ENCODE results near the gene FAAP20.

FAAP20 gene

DNA sequence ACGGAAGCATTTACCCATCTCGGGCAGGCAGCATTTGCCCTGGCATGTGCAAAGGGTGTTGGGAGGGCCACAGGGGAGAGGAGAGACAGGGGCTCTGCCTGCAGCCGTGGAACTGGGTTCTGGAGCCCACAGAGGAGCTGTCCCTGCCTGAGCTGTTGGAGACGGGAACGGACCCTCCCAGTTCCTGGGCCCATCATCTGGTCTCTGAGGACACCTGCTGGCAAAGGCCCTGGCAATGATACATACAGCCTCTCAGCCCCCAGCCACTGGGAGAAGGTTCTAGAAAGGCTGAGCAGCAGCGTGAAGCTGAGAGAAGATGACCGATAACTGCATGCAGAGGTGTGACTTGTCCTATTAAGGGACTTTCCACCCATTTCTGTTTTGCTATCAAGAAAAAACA is 31.4 kb downstream of the FAAP20 start:
- Histone ChIP-seq H3K36me3 (ENCODE audit: control insufficient read depth, insufficient read depth, low read length) (no peaks in the 10 kb centered on the region), H3K4me1 (ENCODE audit: control insufficient read depth, insufficient read depth, low read length, poor library complexity, severe bottlenecking) (no peaks in the 10 kb centered on the region), H3K9me3 (ENCODE audit: control insufficient read depth, low read length) (peaks cover 5% of the 10 kb centered on the region), H3K4me3 (ENCODE audit: extremely low read depth, insufficient read depth, low read length, poor library complexity, severe bottlenecking) (no peak overlapping the region), H3K27ac (ENCODE audit: low read depth, low read length, severe bottlenecking) (no peak overlapping the region)
- 93 to 95% methylated on average over 7 of the region's 7 CpGs for WGBS, 2 experiments (ENCODE audit: insufficient coverage in 2 of 2)

DNA sequence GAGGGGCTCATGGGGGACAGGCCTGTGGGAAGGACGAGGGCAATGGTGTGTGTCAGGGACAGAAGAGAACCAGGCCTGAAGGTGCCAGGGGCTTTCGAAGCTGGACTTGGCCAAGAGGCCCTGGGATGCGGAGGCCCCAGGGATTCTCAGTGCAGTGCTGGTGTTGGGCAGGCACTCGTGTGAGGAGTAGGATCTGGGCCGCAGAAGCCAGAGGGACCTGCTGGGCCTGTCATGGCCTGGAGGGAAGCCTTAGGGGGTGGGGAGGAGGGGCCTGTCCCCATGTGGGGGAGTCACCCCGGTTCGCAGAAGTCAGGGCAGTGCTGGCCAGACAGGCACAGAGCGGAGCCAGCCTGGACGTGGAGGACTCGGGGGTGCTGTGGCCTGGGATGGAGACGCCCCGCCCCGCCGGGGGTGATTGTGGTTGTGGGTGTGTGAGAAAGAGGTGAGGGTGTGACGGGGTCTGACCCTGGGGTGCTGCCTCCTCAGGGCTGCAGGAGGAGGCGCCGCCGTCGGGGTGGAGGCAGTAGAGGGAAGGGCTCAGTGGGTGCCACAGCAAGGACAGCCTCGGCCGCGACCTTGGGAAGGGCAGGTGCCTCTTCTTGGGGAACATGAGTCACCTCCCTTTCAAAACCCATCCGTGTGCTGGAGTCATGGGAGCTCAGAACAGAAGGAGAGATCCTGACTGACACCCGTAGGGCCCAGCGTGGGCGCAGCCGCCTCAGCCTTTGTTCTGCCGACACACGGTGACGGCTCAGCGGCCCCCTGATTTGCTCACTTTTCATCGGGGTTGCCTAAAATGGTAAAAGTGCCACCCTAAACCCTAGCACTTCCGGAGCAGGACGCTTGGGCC is 33.9 kb downstream of the FAAP20 start:
- Histone ChIP-seq H3K36me3 (ENCODE audit: control insufficient read depth, insufficient read depth, low read length) (no peaks in the 10 kb centered on the region), H3K4me1 (ENCODE audit: control insufficient read depth, insufficient read depth, low read length, poor library complexity, severe bottlenecking) (no peaks in the 10 kb centered on the region), H3K9me3 (ENCODE audit: control insufficient read depth, low read length) (peaks cover 5% of the 10 kb centered on the region), H3K27ac (ENCODE audit: low read depth, low read length, severe bottlenecking) (no peak overlapping the region), H3K4me3 (ENCODE audit: extremely low read depth, insufficient read depth, low read length, poor library complexity, severe bottlenecking) (no peak overlapping the region)
- WGBS, 2 experiments (ENCODE audit: insufficient coverage in 2 of 2): 91 to 94% methylated on average over 27 to 33 of the region's 34 CpGs

- H3K9me3 ChIP-seq (ENCODE audit: control insufficient read depth, low read length): peaks cover 2% of the 10 kb centered on the region
- no peaks in the 10 kb centered on the region for H3K36me3 ChIP-seq (ENCODE audit: control insufficient read depth, insufficient read depth, low read length)
- H3K4me1 ChIP-seq (ENCODE audit: control insufficient read depth, insufficient read depth, low read length, poor library complexity, severe bottlenecking): no peaks in the 10 kb centered on the region
- no peak overlapping the region for H3K4me3 ChIP-seq (ENCODE audit: extremely low read depth, insufficient read depth, low read length, poor library complexity, severe bottlenecking)
- H3K27ac ChIP-seq (ENCODE audit: low read depth, low read length, severe bottlenecking): no peak overlapping the region
- WGBS, 2 experiments (ENCODE audit: insufficient coverage in 2 of 2): 97 to 98% methylated on average over 13 to 18 of the region's 18 CpGs
Measured at GRCh38 chr1:2159124-2159523, 35.4 kb downstream of the FAAP20 start.

GRCh38 chr1:2158272-2158671 is 36.3 kb downstream of the FAAP20 start:
- WGBS, 2 experiments (ENCODE audit: insufficient coverage in 2 of 2): 95 to 96% methylated on average over 13 to 14 of the region's 16 CpGs
- Histone ChIP-seq H3K4me3 (ENCODE audit: extremely low read depth, insufficient read depth, low read length, poor library complexity, severe bottlenecking) (no peak overlapping the region), H3K4me1 (ENCODE audit: control insufficient read depth, insufficient read depth, low read length, poor library complexity, severe bottlenecking) (no peaks in the 10 kb centered on the region), H3K27ac (ENCODE audit: low read depth, low read length, severe bottlenecking) (no peak overlapping the region), H3K9me3 (ENCODE audit: control insufficient read depth, low read length) (no peaks in the 10 kb centered on the region), H3K36me3 (ENCODE audit: control insufficient read depth, insufficient read depth, low read length) (no peaks in the 10 kb centered on the region)

DNA sequence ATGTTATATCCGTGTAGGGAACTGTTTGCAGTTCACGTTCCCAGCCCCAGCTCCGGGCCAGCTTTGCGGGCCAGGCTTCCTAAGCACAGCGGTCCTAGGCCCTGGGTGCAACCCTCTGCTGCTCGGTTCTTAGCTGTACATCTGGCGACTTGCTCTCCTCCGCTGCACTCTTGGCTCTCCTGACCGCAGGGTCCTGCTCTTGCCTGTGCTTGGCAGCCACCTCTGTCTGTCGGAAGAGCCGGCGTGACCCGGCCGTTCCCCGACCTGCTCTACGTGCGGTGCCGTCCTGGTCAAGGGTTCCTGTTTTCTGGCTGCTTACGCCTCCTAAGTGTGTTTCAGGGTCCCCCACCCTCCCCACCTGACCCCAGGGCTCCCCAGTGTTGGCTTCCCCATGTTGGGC is 36.7 kb downstream of the FAAP20 start:
- WGBS, 2 experiments (ENCODE audit: insufficient coverage in 2 of 2): 95% methylated on average over 12 to 19 of the region's 19 CpGs
- no peaks in the 10 kb centered on the region for H3K4me1 ChIP-seq (ENCODE audit: control insufficient read depth, insufficient read depth, low read length, poor library complexity, severe bottlenecking)
- H3K36me3 ChIP-seq (ENCODE audit: control insufficient read depth, insufficient read depth, low read length): no peaks in the 10 kb centered on the region
- no peak overlapping the region for H3K4me3 ChIP-seq (ENCODE audit: extremely low read depth, insufficient read depth, low read length, poor library complexity, severe bottlenecking)
- no peak overlapping the region for H3K27ac ChIP-seq (ENCODE audit: low read depth, low read length, severe bottlenecking)
- H3K9me3 ChIP-seq (ENCODE audit: control insufficient read depth, low read length): no peaks in the 10 kb centered on the region

GRCh38 chr1:2156866-2157265 is 37.7 kb downstream of the FAAP20 start:
- no peaks in the 10 kb centered on the region for H3K9me3 ChIP-seq (ENCODE audit: control insufficient read depth, low read length)
- WGBS, 2 experiments (ENCODE audit: insufficient coverage in 2 of 2): 93% methylated on average over 6 to 9 of the region's 9 CpGs
- H3K27ac ChIP-seq (ENCODE audit: low read depth, low read length, severe bottlenecking): no peak overlapping the region
- no peaks in the 10 kb centered on the region for H3K36me3 ChIP-seq (ENCODE audit: control insufficient read depth, insufficient read depth, low read length)
- no peaks in the 10 kb centered on the region for H3K4me1 ChIP-seq (ENCODE audit: control insufficient read depth, insufficient read depth, low read length, poor library complexity, severe bottlenecking)
- H3K4me3 ChIP-seq (ENCODE audit: extremely low read depth, insufficient read depth, low read length, poor library complexity, severe bottlenecking): no peak overlapping the region

DNA sequence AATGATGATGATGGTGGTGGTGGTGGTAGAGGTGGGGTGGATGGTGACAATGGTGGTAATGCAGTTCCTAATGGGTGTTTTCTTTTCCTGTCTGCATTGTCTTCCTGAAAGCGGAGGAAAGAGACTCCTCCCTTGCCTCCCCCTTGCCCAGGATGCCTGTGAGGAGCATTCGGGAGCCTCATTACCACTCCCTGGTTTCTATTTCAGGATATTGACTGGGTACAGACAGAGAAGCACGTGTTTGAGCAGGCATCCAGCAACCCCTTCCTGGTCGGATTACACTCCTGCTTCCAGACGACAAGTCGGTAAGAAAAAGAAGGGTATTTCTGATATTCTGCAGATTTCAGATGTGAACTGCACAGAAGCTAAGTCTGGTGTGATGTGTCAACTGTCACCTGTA is 38.8 kb downstream of the FAAP20 start:
- H3K4me3 ChIP-seq (ENCODE audit: extremely low read depth, insufficient read depth, low read length, poor library complexity, severe bottlenecking): no peak overlapping the region
- 95 to 98% methylated on average over 4 to 5 of the region's 6 CpGs for WGBS, 2 experiments (ENCODE audit: insufficient coverage in 2 of 2)
- H3K4me1 ChIP-seq (ENCODE audit: control insufficient read depth, insufficient read depth, low read length, poor library complexity, severe bottlenecking): no peaks in the 10 kb centered on the region
- no peaks in the 10 kb centered on the region for H3K9me3 ChIP-seq (ENCODE audit: control insufficient read depth, low read length)
- no peaks in the 10 kb centered on the region for H3K36me3 ChIP-seq (ENCODE audit: control insufficient read depth, insufficient read depth, low read length)
- H3K27ac ChIP-seq (ENCODE audit: low read depth, low read length, severe bottlenecking): no peak overlapping the region

DNA sequence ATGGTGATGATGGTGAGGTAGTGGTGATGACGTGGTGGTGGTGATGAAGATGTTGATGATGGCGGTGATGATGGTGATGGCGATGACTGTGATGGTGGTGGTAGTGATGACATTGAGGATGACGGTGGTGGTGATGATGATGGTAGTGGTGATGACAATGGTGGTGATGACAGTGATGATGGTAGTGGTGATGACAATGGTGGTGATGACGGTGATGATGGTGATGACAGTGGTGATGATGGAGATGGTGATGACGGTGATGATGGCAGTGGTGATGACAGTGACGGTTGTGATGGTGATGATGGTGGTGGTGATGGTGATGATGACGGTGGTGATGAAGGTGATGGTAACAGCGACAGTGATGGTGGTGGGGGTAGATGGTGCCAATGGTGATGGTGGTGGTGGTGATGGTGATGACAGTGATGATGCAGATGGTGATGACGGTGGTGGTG is 39.4 kb downstream of the FAAP20 start:
- H3K4me3 ChIP-seq (ENCODE audit: extremely low read depth, insufficient read depth, low read length, poor library complexity, severe bottlenecking): no peak overlapping the region
- no peak overlapping the region for H3K27ac ChIP-seq (ENCODE audit: low read depth, low read length, severe bottlenecking)
- H3K36me3 ChIP-seq (ENCODE audit: control insufficient read depth, insufficient read depth, low read length): no peaks in the 10 kb centered on the region
- no peaks in the 10 kb centered on the region for H3K4me1 ChIP-seq (ENCODE audit: control insufficient read depth, insufficient read depth, low read length, poor library complexity, severe bottlenecking)
- WGBS, 2 experiments (ENCODE audit: insufficient coverage in 2 of 2): 96 to 99% methylated on average over 10 of the region's 10 CpGs
- H3K9me3 ChIP-seq (ENCODE audit: control insufficient read depth, low read length): no peaks in the 10 kb centered on the region

GRCh38 chr1:2154022-2154421 is 40.5 kb downstream of the FAAP20 start:
- WGBS, 2 experiments (ENCODE audit: insufficient coverage in 2 of 2): 92 to 96% methylated on average over 14 to 21 of the region's 21 CpGs
- no peaks in the 10 kb centered on the region for H3K4me1 ChIP-seq (ENCODE audit: control insufficient read depth, insufficient read depth, low read length, poor library complexity, severe bottlenecking)

GRCh38 chr1:2152954-2153353 is 41.6 kb downstream of the FAAP20 start:
- 96 to 98% methylated on average over 11 of the region's 11 CpGs for WGBS, 2 experiments (ENCODE audit: insufficient coverage in 2 of 2)
- Histone ChIP-seq H3K4me1 (ENCODE audit: control insufficient read depth, insufficient read depth, low read length, poor library complexity, severe bottlenecking) (no peaks in the 10 kb centered on the region), H3K4me3 (ENCODE audit: extremely low read depth, insufficient read depth, low read length, poor library complexity, severe bottlenecking) (no peak overlapping the region)

More at GRCh38 chr1:2154022-2154421, 40.5 kb downstream of the FAAP20 start:
- no peaks in the 10 kb centered on the region for H3K36me3 ChIP-seq (ENCODE audit: control insufficient read depth, insufficient read depth, low read length)
- H3K9me3 ChIP-seq (ENCODE audit: control insufficient read depth, low read length): no peaks in the 10 kb centered on the region
- H3K27ac ChIP-seq (ENCODE audit: low read depth, low read length, severe bottlenecking): no peak overlapping the region
- H3K4me3 ChIP-seq (ENCODE audit: extremely low read depth, insufficient read depth, low read length, poor library complexity, severe bottlenecking): no peak overlapping the region

DNA sequence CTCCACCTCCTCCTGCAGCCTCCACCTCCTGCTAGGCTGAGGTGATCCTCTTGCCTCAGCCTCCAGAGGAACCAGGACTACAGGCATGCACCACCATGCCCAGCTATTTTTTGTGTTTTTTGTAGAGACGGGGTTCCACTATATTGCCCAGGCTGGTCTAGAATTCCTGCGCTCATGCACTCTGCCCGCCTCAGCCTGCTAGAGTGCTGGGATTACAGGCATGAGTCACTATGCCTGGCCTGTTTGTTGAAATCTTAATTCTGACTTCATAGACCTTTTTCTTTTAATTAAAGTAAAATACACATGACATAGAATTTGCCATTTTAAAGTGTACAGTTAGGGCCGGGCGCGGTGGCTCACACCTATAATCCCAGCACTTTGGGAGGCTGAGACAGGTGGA is 42.7 kb downstream of the FAAP20 start:
- H3K4me1 ChIP-seq (ENCODE audit: control insufficient read depth, insufficient read depth, low read length, poor library complexity, severe bottlenecking): no peaks in the 10 kb centered on the region
- no peak overlapping the region for H3K4me3 ChIP-seq (ENCODE audit: extremely low read depth, insufficient read depth, low read length, poor library complexity, severe bottlenecking)
- 92 to 100% methylated on average over 3 to 4 of the region's 6 CpGs for WGBS, 2 experiments (ENCODE audit: insufficient coverage in 2 of 2)
- no peaks in the 10 kb centered on the region for H3K9me3 ChIP-seq (ENCODE audit: control insufficient read depth, low read length)
- H3K36me3 ChIP-seq (ENCODE audit: control insufficient read depth, insufficient read depth, low read length): no peaks in the 10 kb centered on the region
- H3K27ac ChIP-seq (ENCODE audit: low read depth, low read length, severe bottlenecking): no peak overlapping the region

More at GRCh38 chr1:2152954-2153353, 41.6 kb downstream of the FAAP20 start:
- H3K27ac ChIP-seq (ENCODE audit: low read depth, low read length, severe bottlenecking): no peak overlapping the region
- no peaks in the 10 kb centered on the region for H3K9me3 ChIP-seq (ENCODE audit: control insufficient read depth, low read length)
- no peaks in the 10 kb centered on the region for H3K36me3 ChIP-seq (ENCODE audit: control insufficient read depth, insufficient read depth, low read length)
